T follicular helper cell (primary cell): Measurements from ENCODE around the gene GALNT10.

Experiments used
- DNase-seq: peaks from one replicate; pipeline ENCODE4 v3.0.0-alpha.2; 2020; ENCODE audit warnings: low read depth

GALNT10 gene

GRCh38 chr5:154267516-154267915 is 77.0 kb downstream of the GALNT10 start:
- DNase-seq: no peak

GRCh38 chr5:154268073-154268472 is 77.5 kb downstream of the GALNT10 start:
- DNase-seq: no peak

GRCh38 chr5:154269414-154269813 is 78.9 kb downstream of the GALNT10 start:
- DNase-seq: no peak

GRCh38 chr5:154271466-154271865 is 80.9 kb downstream of the GALNT10 start:
- no peak for DNase-seq

- no peak for DNase-seq
Observed at GRCh38 chr5:154271936-154272514, 81.5 kb downstream of the GALNT10 start.

- no peak for DNase-seq
Observed at GRCh38 chr5:154273028-154273617, 82.6 kb downstream of the GALNT10 start.

- DNase-seq: no peak
Observed at GRCh38 chr5:154273963-154274827, 83.7 kb downstream of the GALNT10 start.

- DNase-seq: no peak
Observed at GRCh38 chr5:154274828-154275185, 84.3 kb downstream of the GALNT10 start.

- no peak for DNase-seq
Observed at GRCh38 chr5:154275566-154275965, 85.0 kb downstream of the GALNT10 start.

- DNase-seq: no peak
Observed at GRCh38 chr5:154276261-154276972, 85.9 kb downstream of the GALNT10 start.

GRCh38 chr5:154276973-154277331 is 86.4 kb downstream of the GALNT10 start:
- DNase-seq: no peak

- no peak for DNase-seq
Observed at GRCh38 chr5:154277499-154277898, 87.0 kb downstream of the GALNT10 start.

- no peak for DNase-seq
Observed at GRCh38 chr5:154278186-154278585, 87.7 kb downstream of the GALNT10 start.

GRCh38 chr5:154278908-154279307 is 88.4 kb downstream of the GALNT10 start:
- DNase-seq: no peak

GRCh38 chr5:154284433-154284832 is 93.9 kb downstream of the GALNT10 start:
- DNase-seq: no peak

GRCh38 chr5:154285661-154286408 is 95.3 kb downstream of the GALNT10 start:
- no peak for DNase-seq

GRCh38 chr5:154286557-154286956 is 96.0 kb downstream of the GALNT10 start:
- no peak for DNase-seq

GRCh38 chr5:154287136-154287535 is 96.6 kb downstream of the GALNT10 start:
- no peak for DNase-seq

- DNase-seq: no peak
Observed at GRCh38 chr5:154288145-154288544, 97.6 kb downstream of the GALNT10 start.

- no peak for DNase-seq
Observed at GRCh38 chr5:154291917-154292316, 101.4 kb downstream of the GALNT10 start.

- DNase-seq: no peak
Observed at GRCh38 chr5:154293219-154293618, 102.7 kb downstream of the GALNT10 start.

GRCh38 chr5:154295551-154295950 is 105.0 kb downstream of the GALNT10 start:
- no peak for DNase-seq
